ENCODE results near the gene VAMP4. TPM values are rescaled to one million over a fixed set of nuclear protein-coding genes. Genes with fewer than 3 reads are reported as not detected.

Gene VAMP4
- total and polyA plus RNA-seq, 7 donors: 5.7 to 16.9 (median 13.0) TPM

GRCh38 chr1:171744986-171745385, 3.1 kb upstream of the VAMP4 start:
- H3K9me3 ChIP-seq: no peaks in the 10 kb centered on the region
- no peak for DNase-seq
- no peak overlapping the region for H3K27ac ChIP-seq
- WGBS, 2 donors: 92 to 99% methylated on average over 8 of the region's 8 CpGs
- peaks cover 0 to 20% (median 18%) of the 10 kb centered on the region in 4 donors for H3K4me1 ChIP-seq
- H3K27me3 ChIP-seq: no peaks in the 10 kb centered on the region
- no peaks in the 10 kb centered on the region for H3K36me3 ChIP-seq
- H3K4me3 ChIP-seq: no peak overlapping the region
- TF ChIP-seq POLR2AphosphoS5 (IDR thresholded peaks at IDR 0.05) (no peak), EP300 (IDR thresholded peaks at IDR 0.05) (no peak), POLR2A (IDR thresholded peaks at IDR 0.05) (no peak), CTCF (IDR thresholded peaks at IDR 0.05) (no peak)
- intact Hi-C loops (cut with DNase I): loop anchor here (10.0 kb wide), 1 partner anchor 260 kb away; the partner anchor contains the start of gene PRRC2C

GRCh38 chr1:171743081-171743870, 1.4 kb upstream of the VAMP4 start:
- WGBS, 2 donors: 9 to 34% methylated on average over 8 of the region's 8 CpGs
- intact Hi-C loops (cut with DNase I): loop anchor here (2.0 to 10.0 kb wide), 4 partner anchors 98 to 790 kb away; partner anchors contain the start of genes DNM3, PRRC2C and SUCO

GRCh38 chr1:171742577-171742922, 685 bp upstream of the VAMP4 start:
- WGBS, 2 donors: 0 to 1% methylated on average over 14 of the region's 14 CpGs
- peak overlapping the region; percentile 75 to 97 (median 90) for H3K4me3 ChIP-seq
- intact Hi-C loops (cut with DNase I): loop anchor here (1.0 to 10.0 kb wide), 5 partner anchors 39 to 790 kb away; partner anchors contain the start of genes DNM3, METTL13, PRRC2C and SUCO
- peak; percentile 72 for DNase-seq
- H3K4me1 ChIP-seq: peaks cover 0 to 29% (median 18%) of the 10 kb centered on the region in 4 donors
- peaks cover 0 to 6% (median 3%) of the 10 kb centered on the region in 4 donors for H3K36me3 ChIP-seq
- H3K9me3 ChIP-seq: no peaks in the 10 kb centered on the region
- H3K27me3 ChIP-seq: no peaks in the 10 kb centered on the region
- TF ChIP-seq CTCF (IDR thresholded peaks at IDR 0.05) (no peak), POLR2AphosphoS5 (IDR thresholded peaks at IDR 0.05) (no peak), EP300 (IDR thresholded peaks at IDR 0.05) (no peak), POLR2A (IDR thresholded peaks at IDR 0.05) (no peak)
- H3K27ac ChIP-seq: peak overlapping the region; percentile 91 to 98 (median 96)

More at GRCh38 chr1:171743081-171743870, 1.4 kb upstream of the VAMP4 start:
- no peak for DNase-seq
- Histone ChIP-seq H3K9me3 (no peaks in the 10 kb centered on the region), H3K4me3 (peak overlapping the region; percentile 75 to 97 (median 90)), H3K27ac (peak overlapping the region; percentile 91 to 98 (median 96)), H3K4me1 (peaks cover 0 to 29% (median 18%) of the 10 kb centered on the region in 4 donors), H3K27me3 (no peaks in the 10 kb centered on the region), H3K36me3 (peaks cover 0 to under 1% (median 0%) of the 10 kb centered on the region in 4 donors)
- TF ChIP-seq EP300 (IDR thresholded peaks at IDR 0.05): peak in 2 of 4 donors; percentile 2 to 35
- peak; percentile 61 to 82 (median 72) for TF ChIP-seq POLR2AphosphoS5 (IDR thresholded peaks at IDR 0.05)
- TF ChIP-seq POLR2A (IDR thresholded peaks at IDR 0.05): no peak

GRCh38 chr1:171740987-171741871, 636 bp downstream of the VAMP4 start:
- H3K4me1 ChIP-seq: peaks cover 0 to 29% (median 18%) of the 10 kb centered on the region in 4 donors
- DNase-seq: peak; percentile 71
- H3K4me3 ChIP-seq: peak overlapping the region; percentile 75 to 97 (median 90)
- no peaks in the 10 kb centered on the region for H3K27me3 ChIP-seq
- intact Hi-C loops (cut with DNase I): loop anchor here (10.0 kb wide), 1 partner anchor 256 kb away; the partner anchor contains the start of gene PRRC2C
- H3K27ac ChIP-seq: peak overlapping the region; percentile 91 to 98 (median 96)
- WGBS, 2 donors: 1 to 2% methylated on average over 28 of the region's 28 CpGs
- peaks cover 0 to 19% (median 9%) of the 10 kb centered on the region in 4 donors for H3K36me3 ChIP-seq
- no peaks in the 10 kb centered on the region for H3K9me3 ChIP-seq
- TF ChIP-seq CTCF (IDR thresholded peaks at IDR 0.05): peak in 1 of 4 experiments; percentile 27
- TF ChIP-seq POLR2A (IDR thresholded peaks at IDR 0.05): no peak
